CD4-positive, alpha-beta T cell treated with Interferon gamma for 1 hour (primary cell): ENCODE results near the gene SPEN.
"Not testable (repeated sequence)": the region's sequence is repeated elsewhere in the genome, so short reads cannot be mapped to it uniquely, and the experiment has no call there.

Source experiments
- DNase-seq: peaks from one replicate; pipeline ENCODE4 v3.0.0-alpha.2; 2020

SPEN gene

GRCh38 chr1:15847100-15847892, at the start of gene SPEN:
TSS of gene SPEN (plus strand) at chr1:15847707. CDS start at chr1:15848068, 361 bp downstream.
- DNase-seq, result peak; percentile 99

GRCh38 chr1:15799004-15799867, 48.3 kb upstream of the SPEN start:
- DNase-seq, result no peak

- DNase-seq, result no peak
These were observed 47.3 kb upstream of the SPEN start for GRCh38 chr1:15799928-15800835.

- no peak for DNase-seq
These were observed 45.1 kb upstream of the SPEN start for GRCh38 chr1:15802234-15802965.

- DNase-seq, result no peak
These were observed 44.1 kb upstream of the SPEN start for GRCh38 chr1:15803380-15803779.

GRCh38 chr1:15804060-15804459, 43.4 kb upstream of the SPEN start:
- DNase-seq, result no peak

- DNase-seq, result no peak
These were observed 40.4 kb upstream of the SPEN start for GRCh38 chr1:15807121-15807520.

GRCh38 chr1:15807549-15807948, 40.0 kb upstream of the SPEN start, which contains the start of gene UQCRHL:
TSS of gene UQCRHL (minus strand) at chr1:15807649. CDS start at chr1:15807649, 0 bp downstream.
- DNase-seq, result not testable (repeated sequence)

- no peak for DNase-seq
These were observed 38.6 kb upstream of the SPEN start for GRCh38 chr1:15808955-15809354.

- no peak for DNase-seq
These were observed 37.4 kb upstream of the SPEN start for GRCh38 chr1:15810073-15810472.

GRCh38 chr1:15816674-15817073, 30.8 kb upstream of the SPEN start:
- DNase-seq, result no peak

- no peak for DNase-seq
These were observed 27.0 kb upstream of the SPEN start for GRCh38 chr1:15820478-15820877.

- DNase-seq, result no peak
These were observed 21.7 kb upstream of the SPEN start for GRCh38 chr1:15825800-15826199.

- DNase-seq, result no peak
These were observed 20.5 kb upstream of the SPEN start for GRCh38 chr1:15826810-15827507.

- not testable (repeated sequence) for DNase-seq
These were observed 19.9 kb upstream of the SPEN start for GRCh38 chr1:15827567-15827966.

GRCh38 chr1:15828931-15829330, 18.6 kb upstream of the SPEN start:
- not testable (repeated sequence) for DNase-seq

- DNase-seq, result no peak
These were observed 17.2 kb upstream of the SPEN start for GRCh38 chr1:15830258-15830657.

GRCh38 chr1:15833069-15833679, 14.3 kb upstream of the SPEN start:
- DNase-seq, result peak; percentile 56

- no peak for DNase-seq
These were observed 13.6 kb upstream of the SPEN start for GRCh38 chr1:15833842-15834405.

- DNase-seq, result peak; percentile 89
These were observed 12.9 kb upstream of the SPEN start for GRCh38 chr1:15834406-15835204.
